Measurements from ENCODE around the gene UNC5A. TPM values are rescaled to one million over a fixed set of nuclear protein-coding genes. Genes with fewer than 3 reads are reported as not detected.

UNC5A gene
- total RNA-seq, 1 donor from 2014 or later, result 0.05 TPM

DNA sequence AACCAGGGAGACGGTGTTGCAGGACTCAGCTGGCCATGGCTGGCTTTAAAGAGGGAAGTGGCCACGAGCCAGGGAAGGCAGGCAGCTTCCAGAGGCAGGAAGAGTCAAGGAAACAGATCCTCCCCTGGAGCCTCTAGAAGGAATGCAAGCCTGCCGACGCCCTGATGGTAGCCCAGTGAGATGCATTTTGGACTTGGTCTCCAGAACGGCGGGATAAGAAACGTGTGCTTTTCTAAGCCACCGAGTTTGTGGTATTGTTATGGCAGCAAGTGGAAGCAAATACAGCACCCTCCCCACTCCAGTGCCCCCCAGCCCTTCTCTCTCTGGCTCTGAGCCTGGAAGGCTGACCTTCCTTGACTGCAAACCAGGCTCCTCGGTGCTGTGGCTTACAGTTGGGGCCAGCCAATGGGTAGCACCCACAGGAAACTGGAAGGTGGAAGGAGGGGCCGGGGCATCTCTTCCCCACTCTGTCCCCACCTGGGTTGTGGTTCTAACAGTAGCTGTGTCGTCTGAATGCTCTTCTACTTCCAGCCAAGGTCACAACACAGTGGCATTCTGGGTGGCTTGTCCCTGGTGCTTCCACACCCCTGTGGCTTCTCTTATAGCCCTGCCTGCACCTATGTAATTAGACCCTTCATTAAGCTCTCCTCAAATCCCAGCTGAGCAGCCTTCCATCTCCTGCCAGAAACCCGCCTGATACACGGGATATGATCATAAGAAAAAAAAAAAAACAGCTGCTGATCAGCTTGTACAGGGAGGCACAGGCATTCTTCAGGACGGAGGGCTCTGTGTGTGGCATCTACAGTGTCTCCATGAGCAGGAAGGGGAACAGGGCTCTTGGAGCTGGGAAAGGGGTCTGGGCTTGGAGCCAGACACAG, 29.9 kb upstream of the UNC5A start:
- intact Hi-C loops (cut with DNase I), result no loop called here
- DNase-seq (ENCODE audit: low spot score), result peak; percentile 20

DNA sequence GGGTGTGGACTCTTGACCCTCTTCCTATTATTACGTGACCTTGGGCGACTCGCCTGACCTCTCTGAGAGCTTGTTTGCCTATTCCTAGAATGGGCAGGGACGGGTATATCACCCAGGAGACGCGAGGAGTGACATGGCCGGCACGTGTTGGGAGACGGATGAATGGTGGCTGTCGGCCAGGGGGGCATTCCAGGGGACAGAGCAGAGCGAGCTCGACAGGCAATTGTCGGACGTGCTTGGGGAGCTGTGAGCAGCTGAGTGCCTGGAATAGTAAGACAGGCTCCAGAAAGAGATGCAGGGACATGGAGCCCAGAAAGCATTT, 29.3 kb upstream of the UNC5A start:
- DNase-seq (ENCODE audit: low spot score), result peak; percentile 78
- intact Hi-C loops (cut with DNase I), result no loop called here

- peak; percentile 49 for DNase-seq (ENCODE audit: low spot score)
- intact Hi-C loops (cut with DNase I), result no loop called here
These were observed 28.5 kb upstream of the UNC5A start for GRCh38 chr5:176781638-176782570.

DNA sequence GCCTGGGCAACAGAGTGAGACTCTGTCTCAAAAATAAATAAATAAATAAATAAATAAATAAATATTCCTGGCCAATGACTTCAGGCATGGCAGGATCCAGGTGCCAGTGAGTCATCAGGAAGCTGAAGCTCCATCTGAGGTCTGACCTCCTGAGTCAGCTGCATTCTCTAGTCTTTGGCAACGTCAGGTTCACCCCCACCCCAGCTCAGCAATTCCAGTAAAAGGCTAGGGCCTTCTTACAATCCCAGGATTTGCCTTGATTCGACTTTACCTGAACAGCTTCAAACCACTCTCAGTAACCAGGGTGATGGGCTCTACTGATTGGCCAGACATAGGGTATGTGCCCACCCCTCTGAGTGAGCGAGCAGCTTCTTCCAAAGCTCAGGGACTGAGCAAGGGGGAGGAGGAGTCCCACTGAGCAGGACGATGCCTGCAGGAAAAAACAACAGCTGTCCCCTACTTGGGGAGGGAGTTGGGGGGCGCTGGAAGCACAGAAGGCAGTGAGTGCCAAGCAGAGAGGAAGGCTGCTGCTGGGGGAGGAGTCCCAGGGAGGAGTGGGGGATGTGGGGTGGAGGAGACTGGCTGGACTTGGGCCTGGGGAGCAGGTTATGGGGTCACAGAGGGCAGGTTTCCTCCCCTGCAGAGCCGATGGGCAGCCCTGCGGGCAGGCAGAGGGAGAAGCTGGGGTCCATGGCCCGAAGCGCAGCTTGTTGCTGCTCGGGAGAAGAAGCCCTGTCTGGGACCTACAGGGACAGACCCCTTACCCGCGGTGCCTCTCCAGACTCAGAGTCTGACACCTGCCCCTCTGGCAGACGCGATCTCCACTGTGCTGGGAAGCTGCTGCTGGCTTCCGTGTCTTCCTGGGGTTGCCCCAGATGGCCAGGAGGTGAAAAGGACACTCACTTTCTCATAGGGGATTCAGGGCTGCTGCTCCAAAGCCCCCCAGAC, 25.9 kb upstream of the UNC5A start:
- intact Hi-C loops (cut with DNase I), result no loop called here
- no peak for DNase-seq (ENCODE audit: low spot score)

GRCh38 chr5:176785184-176786145, 24.9 kb upstream of the UNC5A start:
- intact Hi-C loops (cut with DNase I), result no loop called here

GRCh38 chr5:176787676-176788075, 22.7 kb upstream of the UNC5A start:
- intact Hi-C loops (cut with DNase I), result no loop called here
- DNase-seq (ENCODE audit: low spot score), result no peak

More at GRCh38 chr5:176785184-176786145, 24.9 kb upstream of the UNC5A start:
- no peak for DNase-seq (ENCODE audit: low spot score)

- intact Hi-C loops (cut with DNase I), result no loop called here
- DNase-seq (ENCODE audit: low spot score), result no peak
These were observed 22.3 kb upstream of the UNC5A start for GRCh38 chr5:176788091-176788490.

DNA sequence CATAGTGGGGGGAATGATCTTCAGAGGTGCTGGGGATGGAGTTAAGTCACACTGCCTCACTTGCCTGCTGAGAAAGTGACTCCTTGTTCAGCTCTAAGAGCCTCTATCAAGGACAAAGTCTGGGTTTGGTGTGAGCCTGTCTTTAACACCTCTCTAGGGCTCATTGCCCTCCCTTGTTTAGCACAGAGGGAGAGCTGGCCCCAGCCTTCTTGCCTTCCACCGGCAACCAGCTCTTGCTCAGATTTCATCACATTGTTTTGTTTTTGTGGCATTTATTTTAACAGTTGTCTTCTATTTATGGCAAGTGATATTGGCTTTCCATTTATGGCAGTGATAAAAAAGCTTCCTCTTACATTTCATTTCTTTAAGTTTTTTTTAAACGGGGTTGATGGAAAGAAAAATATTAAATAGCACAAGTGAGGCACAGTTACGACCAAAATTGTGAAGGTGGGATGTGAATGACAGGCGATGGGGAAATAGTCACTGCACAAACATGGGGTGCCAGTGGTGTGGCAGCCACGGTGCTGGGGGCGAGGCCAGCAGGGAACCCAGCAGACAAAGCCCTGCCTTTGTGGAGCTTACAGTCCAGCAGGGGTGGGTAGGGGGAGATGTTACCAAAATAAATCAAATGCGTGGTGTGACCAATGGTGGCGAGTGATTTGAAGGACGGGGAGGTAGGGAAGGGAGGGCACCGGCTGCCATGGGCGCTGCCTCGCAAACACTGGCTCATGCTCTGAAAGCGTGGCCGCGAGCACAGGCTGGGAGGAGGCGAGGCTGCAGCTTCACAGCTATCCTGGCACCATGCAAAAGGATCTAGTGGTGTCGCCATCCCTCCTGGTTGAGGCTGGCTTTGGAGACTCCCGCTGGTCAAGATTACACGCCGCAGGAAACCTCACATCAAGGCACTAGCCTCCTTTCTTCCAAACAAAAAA, 21.2 kb upstream of the UNC5A start:
- no peak for DNase-seq (ENCODE audit: low spot score)
- intact Hi-C loops (cut with DNase I), result no loop called here

- intact Hi-C loops (cut with DNase I), result no loop called here
- no peak for DNase-seq (ENCODE audit: low spot score)
These were observed 20.3 kb upstream of the UNC5A start for GRCh38 chr5:176789873-176790615.

- DNase-seq (ENCODE audit: low spot score), result no peak
- intact Hi-C loops (cut with DNase I), result no loop called here
These were observed 19.4 kb upstream of the UNC5A start for GRCh38 chr5:176790941-176791340.

- DNase-seq (ENCODE audit: low spot score), result no peak
- intact Hi-C loops (cut with DNase I), result no loop called here
These were observed 17.6 kb upstream of the UNC5A start for GRCh38 chr5:176792655-176793342.

- no peak for DNase-seq (ENCODE audit: low spot score)
- intact Hi-C loops (cut with DNase I), result no loop called here
These were observed 17.0 kb upstream of the UNC5A start for GRCh38 chr5:176793343-176793699.

DNA sequence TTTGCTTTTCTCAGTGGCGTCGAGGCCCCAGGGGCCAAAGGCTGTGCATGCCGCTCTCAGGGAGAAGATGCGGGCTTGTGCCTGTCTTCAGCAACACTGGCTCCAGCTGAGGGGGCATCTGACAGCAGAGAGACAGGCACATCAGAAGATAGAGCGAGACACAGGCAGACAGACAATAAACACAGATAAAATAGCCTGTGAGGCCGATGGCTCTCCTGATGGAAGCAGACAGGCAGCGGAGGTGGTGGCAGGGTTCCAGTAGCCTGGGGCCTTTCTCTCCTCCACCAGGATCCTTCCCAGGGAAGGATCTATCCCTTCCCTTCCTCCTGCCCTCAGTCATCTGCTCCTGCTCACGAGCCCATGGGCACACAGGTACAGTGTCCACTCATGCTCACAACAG, 16.6 kb upstream of the UNC5A start:
- no peak for DNase-seq (ENCODE audit: low spot score)
- intact Hi-C loops (cut with DNase I), result no loop called here

- DNase-seq (ENCODE audit: low spot score), result no peak
- intact Hi-C loops (cut with DNase I), result no loop called here
These were observed 15.8 kb upstream of the UNC5A start for GRCh38 chr5:176794509-176794908.

GRCh38 chr5:176796411-176796810, 13.9 kb upstream of the UNC5A start:
- DNase-seq (ENCODE audit: low spot score), result no peak
- intact Hi-C loops (cut with DNase I), result no loop called here

- DNase-seq (ENCODE audit: low spot score), result no peak
- intact Hi-C loops (cut with DNase I), result no loop called here
These were observed 13.4 kb upstream of the UNC5A start for GRCh38 chr5:176796970-176797369.

All from cardiac septum (tissue), 1 donor.